T-helper 1 cell treated with Interleukin-12 subunit alpha and Interleukin-12 subunit beta and Interleukin-4 antibody, amounts not matched to agents 30 ng/mL and 1 ng/mL, for 36 hours (primary cell): ENCODE results near the gene AQP11. TPM values are rescaled to one million over a fixed set of nuclear protein-coding genes. Genes with fewer than 3 reads are reported as not detected.

ENCODE experiments used
- intact Hi-C: fragments of 100-400 bp; cut with micrococcal nuclease; formaldehyde crosslinking; loops from one replicate; pipeline ENCODE4 v1.15.1; 2024
- total RNA-seq: library from RNA; stranded (reverse); gene quantifications from 2 replicates; pipeline ENCODE4 v1.2.3, GENCODE V29; 2022

Gene AQP11
- total RNA-seq, 1 donor from 2014 or later, result 0.10 TPM

- intact Hi-C loops, result no loop called here
These were observed 68.7 kb downstream of the AQP11 start for GRCh38 chr11:77658213-77659013.

Other genes with a start within 250 kb of the AQP11 start
- gene PAK1, start 115.9 kb upstream of the AQP11 start, total RNA-seq, result 54.8 and 57.1 TPM in 2 replicates
- gene CLNS1A, start 47.8 kb downstream of the AQP11 start, total RNA-seq, result 102 and 109 TPM in 2 replicates
- 56.8 and 60.1 TPM in 2 replicates for gene RSF1, start 230.8 kb downstream of the AQP11 start, total RNA-seq
- 5.3 and 5.9 TPM in 2 replicates for gene AAMDC, start 231.2 kb downstream of the AQP11 start, total RNA-seq